ENCODE results near the gene SMAP1. TPM values are rescaled to one million over a fixed set of nuclear protein-coding genes. Genes with fewer than 3 reads are reported as not detected.

The SMAP1 gene
- total RNA-seq, 1 donor from 2014 or later = 32.1 TPM

DNA sequence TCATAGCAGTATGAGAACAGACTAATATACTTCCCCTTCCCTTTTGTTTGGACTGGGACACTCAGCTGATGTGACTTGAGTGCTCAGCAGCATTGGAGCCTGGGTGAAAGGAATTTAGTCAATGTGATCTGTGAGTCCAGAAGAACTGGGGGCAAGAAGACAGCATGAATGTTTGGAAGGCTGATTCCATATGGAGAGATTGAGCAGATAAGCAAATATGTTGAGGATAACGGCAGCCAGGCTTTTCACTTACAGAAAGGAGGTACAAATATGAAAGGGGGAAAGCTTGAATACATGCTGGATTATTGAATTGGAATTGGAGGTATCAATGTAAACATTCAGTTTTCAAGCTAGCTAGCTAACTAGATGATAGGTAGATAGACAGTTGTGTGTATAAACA is 37.8 kb upstream of the SMAP1 start:
- H3K36me3 ChIP-seq = no peaks in the 10 kb centered on the region
- H3K27me3 ChIP-seq (ENCODE audit: low read depth) = no peaks in the 10 kb centered on the region
- H3K27ac ChIP-seq (replicated peaks) = no peak overlapping the region
- H3K9me3 ChIP-seq (replicated peaks) = no peaks in the 10 kb centered on the region
- TF ChIP-seq, protein P1, sequence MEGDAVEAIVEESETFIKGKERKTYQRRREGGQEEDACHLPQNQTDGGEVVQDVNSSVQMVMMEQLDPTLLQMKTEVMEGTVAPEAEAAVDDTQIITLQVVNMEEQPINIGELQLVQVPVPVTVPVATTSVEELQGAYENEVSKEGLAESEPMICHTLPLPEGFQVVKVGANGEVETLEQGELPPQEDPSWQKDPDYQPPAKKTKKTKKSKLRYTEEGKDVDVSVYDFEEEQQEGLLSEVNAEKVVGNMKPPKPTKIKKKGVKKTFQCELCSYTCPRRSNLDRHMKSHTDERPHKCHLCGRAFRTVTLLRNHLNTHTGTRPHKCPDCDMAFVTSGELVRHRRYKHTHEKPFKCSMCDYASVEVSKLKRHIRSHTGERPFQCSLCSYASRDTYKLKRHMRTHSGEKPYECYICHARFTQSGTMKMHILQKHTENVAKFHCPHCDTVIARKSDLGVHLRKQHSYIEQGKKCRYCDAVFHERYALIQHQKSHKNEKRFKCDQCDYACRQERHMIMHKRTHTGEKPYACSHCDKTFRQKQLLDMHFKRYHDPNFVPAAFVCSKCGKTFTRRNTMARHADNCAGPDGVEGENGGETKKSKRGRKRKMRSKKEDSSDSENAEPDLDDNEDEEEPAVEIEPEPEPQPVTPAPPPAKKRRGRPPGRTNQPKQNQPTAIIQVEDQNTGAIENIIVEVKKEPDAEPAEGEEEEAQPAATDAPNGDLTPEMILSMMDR (IDR thresholded peaks at IDR 0.05; ENCODE audit: borderline replicate concordance) = no peak
- DNase-seq = no peak
- intact Hi-C loops (cut with micrococcal nuclease) = no loop called here
- no peaks in the 10 kb centered on the region for H3K4me1 ChIP-seq
- H3K4me3 ChIP-seq = no peak overlapping the region

DNA sequence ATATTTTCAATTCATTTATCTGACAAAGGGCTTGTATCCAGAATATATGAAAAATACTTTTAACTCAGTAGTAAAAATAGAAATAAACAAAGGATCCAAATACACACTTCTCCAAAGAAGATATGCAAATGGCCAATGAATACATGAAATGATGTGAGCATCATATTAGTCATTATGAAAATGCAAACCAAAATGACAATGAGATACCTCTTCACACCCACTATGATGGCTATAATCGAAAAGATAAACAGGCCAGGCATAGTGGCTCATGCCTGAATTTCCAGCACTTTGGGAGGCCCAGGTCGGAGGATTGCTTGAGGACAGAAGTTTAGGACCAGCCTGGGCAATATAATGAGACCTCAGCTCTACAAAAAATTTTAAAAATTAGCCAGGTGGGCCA is 33.8 kb upstream of the SMAP1 start:
- no peaks in the 10 kb centered on the region for H3K27me3 ChIP-seq (ENCODE audit: low read depth)
- H3K27ac ChIP-seq (replicated peaks) = no peak overlapping the region
- H3K4me1 ChIP-seq = no peaks in the 10 kb centered on the region
- TF ChIP-seq, protein P1 (IDR thresholded peaks at IDR 0.05; ENCODE audit: borderline replicate concordance) = no peak
- H3K4me3 ChIP-seq = no peak overlapping the region
- intact Hi-C loops (cut with micrococcal nuclease) = no loop called here
- no peaks in the 10 kb centered on the region for H3K9me3 ChIP-seq (replicated peaks)
- no peaks in the 10 kb centered on the region for H3K36me3 ChIP-seq
- no peak for DNase-seq

DNA sequence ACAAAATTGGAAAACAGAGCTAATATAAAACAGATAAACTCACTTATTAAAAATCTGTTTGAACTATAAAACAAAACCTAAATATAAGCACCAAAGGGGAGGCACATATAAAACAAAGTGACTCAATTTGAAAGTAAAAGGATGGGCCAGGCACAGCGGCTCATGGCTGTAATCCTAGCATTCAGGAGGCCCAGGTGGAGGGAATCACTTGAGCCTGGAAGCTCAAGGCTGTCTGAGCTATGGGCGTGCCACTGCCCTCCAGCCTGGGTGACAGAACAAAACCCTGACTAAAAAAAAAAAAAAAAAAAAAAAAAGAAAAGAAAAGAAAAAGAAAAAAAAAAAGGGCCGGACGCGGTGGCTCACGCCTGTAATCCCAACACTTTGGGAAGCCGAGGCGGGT is 31.1 kb upstream of the SMAP1 start:
- TF ChIP-seq, protein P1 (IDR thresholded peaks at IDR 0.05; ENCODE audit: borderline replicate concordance) = no peak
- H3K4me3 ChIP-seq = no peak overlapping the region
- no peak overlapping the region for H3K27ac ChIP-seq (replicated peaks)
- H3K9me3 ChIP-seq (replicated peaks) = no peaks in the 10 kb centered on the region
- DNase-seq = no peak
- H3K4me1 ChIP-seq = no peaks in the 10 kb centered on the region
- intact Hi-C loops (cut with micrococcal nuclease) = no loop called here
- H3K36me3 ChIP-seq = no peaks in the 10 kb centered on the region
- H3K27me3 ChIP-seq (ENCODE audit: low read depth) = no peaks in the 10 kb centered on the region

DNA sequence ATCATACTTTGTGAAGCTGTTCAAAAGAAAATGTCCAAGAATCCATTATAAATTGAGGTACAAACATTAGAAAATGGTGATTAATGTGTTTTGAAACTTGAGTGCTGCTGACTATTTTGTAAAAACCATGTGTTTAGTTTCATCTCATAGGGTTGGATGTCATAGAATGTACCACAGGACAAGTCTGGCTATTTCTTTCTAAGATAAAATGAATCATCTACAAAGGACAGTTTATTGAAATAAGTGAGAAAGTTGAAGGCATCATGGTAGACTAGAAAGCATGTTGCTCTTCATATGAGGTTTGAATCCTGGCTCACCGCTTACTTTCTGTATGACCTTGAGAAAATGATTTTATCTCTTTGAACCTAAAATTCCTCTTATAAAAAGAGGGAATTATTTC is 29.2 kb upstream of the SMAP1 start:
- no peaks in the 10 kb centered on the region for H3K36me3 ChIP-seq
- no peak overlapping the region for H3K27ac ChIP-seq (replicated peaks)
- H3K4me3 ChIP-seq = no peak overlapping the region
- H3K27me3 ChIP-seq (ENCODE audit: low read depth) = peaks cover 6% of the 10 kb centered on the region
- H3K4me1 ChIP-seq = no peaks in the 10 kb centered on the region
- TF ChIP-seq, protein P1 (IDR thresholded peaks at IDR 0.05; ENCODE audit: borderline replicate concordance) = no peak
- DNase-seq = no peak
- intact Hi-C loops (cut with micrococcal nuclease) = no loop called here
- no peaks in the 10 kb centered on the region for H3K9me3 ChIP-seq (replicated peaks)

DNA sequence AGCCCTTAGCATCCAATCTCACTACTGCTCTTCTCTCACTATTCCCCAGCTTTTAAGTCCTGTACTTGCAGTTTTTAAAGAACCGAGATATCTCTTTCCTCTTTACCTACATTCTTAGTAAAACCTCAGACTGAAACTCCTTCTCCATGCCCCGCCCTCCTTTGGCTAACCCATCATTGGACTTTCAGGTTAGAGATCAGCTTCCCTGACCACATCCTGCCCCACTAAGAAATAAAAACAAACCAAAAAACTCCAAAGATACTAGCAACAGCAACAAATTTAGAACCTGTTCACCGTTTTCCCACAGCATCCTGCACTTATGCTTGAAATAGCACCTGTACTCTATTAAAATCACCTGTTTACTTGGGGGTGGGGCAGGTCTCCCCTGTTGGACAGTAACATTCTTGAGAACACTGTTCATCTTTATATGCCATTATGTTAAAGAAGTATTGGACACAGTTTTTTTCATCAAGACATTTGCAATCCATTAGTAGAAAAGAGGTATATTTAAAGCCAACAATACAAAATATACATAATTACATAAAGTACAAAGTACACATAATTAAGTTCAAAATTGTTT is 16.3 kb upstream of the SMAP1 start:
- DNase-seq = no peak
- Histone ChIP-seq H3K4me3 (no peak overlapping the region), H3K27me3 (ENCODE audit: low read depth) (no peaks in the 10 kb centered on the region), H3K4me1 (no peaks in the 10 kb centered on the region), H3K9me3 (replicated peaks) (no peaks in the 10 kb centered on the region), H3K27ac (replicated peaks) (no peak overlapping the region), H3K36me3 (no peaks in the 10 kb centered on the region)
- intact Hi-C loops (cut with micrococcal nuclease) = no loop called here
- TF ChIP-seq, protein P1 (IDR thresholded peaks at IDR 0.05; ENCODE audit: borderline replicate concordance) = no peak

All from left ventricle myocardium inferior (tissue), 1 donor.